Upper lobe of right lung (tissue), 1 donor: ENCODE measurements around the gene BCL11B. TPM values are rescaled to one million over a fixed set of nuclear protein-coding genes. Genes with fewer than 3 reads are reported as not detected.

Experiments
- ATAC-seq: fragments of 200-7000 bp; cut with Tn5 transposase; one replicate; pipeline ENCODE4 v1.9.1; 2020; ENCODE audit warnings: mild to moderate bottlenecking, moderate library complexity
- DNase-seq: peaks from one replicate; pipeline ENCODE4 v3.0.0-alpha.2; 2020
- H3K27ac ChIP-seq: fragments of 200-600 bp; one replicate; pipeline ENCODE4 v1.8.0; 2022
- H3K27me3 ChIP-seq: fragments of 200-600 bp; one replicate; pipeline ENCODE4 v1.8.0; 2022; ENCODE audit warnings: mild to moderate bottlenecking
- H3K36me3 ChIP-seq: fragments of 200-600 bp; one replicate; pipeline ENCODE4 v1.8.0; 2022
- H3K4me1 ChIP-seq: fragments of 200-600 bp; one replicate; pipeline ENCODE4 v1.8.0; 2022
- H3K4me3 ChIP-seq: fragments of 200-600 bp; one replicate; pipeline ENCODE4 v1.8.0; 2022; ENCODE audit warnings: mild to moderate bottlenecking
- H3K9me3 ChIP-seq: fragments of 200-600 bp; one replicate; pipeline ENCODE4 v1.8.0; 2022
- CTCF ChIP-seq: fragments of 200-600 bp; IDR thresholded peaks from one replicate; pipeline ENCODE4 v1.8.0; 2022; ENCODE audit warnings: antibody characterized with exemption
- intact Hi-C: fragments of 100-400 bp; cut with DNase I; formaldehyde crosslinking; loops from one replicate; pipeline ENCODE4 v1.11.0; 2022
- total RNA-seq: library from RNA; stranded (reverse); fragmentation: NEBNext Ultra II Directional; extraction: Animal tissue kit (Norgen Biotek cat#: 25700); gene quantifications from one replicate; pipeline ENCODE4 v1.2.1, GENCODE V29; 2021
- donor health status: DM: no; HTN: yes; CAD: no; lungs with severe emphysema.

The BCL11B gene
- total RNA-seq, 1 donor from 2014 or later, result 2.4 TPM

GRCh38 chr14:99215277-99215676, 56.7 kb downstream of the BCL11B start:
- DNase-seq (no peak), ATAC-seq (no peak)
- H3K27ac ChIP-seq, result no peak overlapping the region
- H3K27me3 ChIP-seq, result no peaks in the 10 kb centered on the region
- no peaks in the 10 kb centered on the region for H3K9me3 ChIP-seq
- intact Hi-C loops, result no loop called here
- no peak for TF ChIP-seq CTCF
- H3K36me3 ChIP-seq, result no peaks in the 10 kb centered on the region
- no peak overlapping the region for H3K4me3 ChIP-seq
- no peaks in the 10 kb centered on the region for H3K4me1 ChIP-seq

- no peak for DNase-seq
- ATAC-seq, result no peak
- H3K9me3 ChIP-seq, result no peaks in the 10 kb centered on the region
- no peaks in the 10 kb centered on the region for H3K27me3 ChIP-seq
- no peak overlapping the region for H3K4me3 ChIP-seq
- no peak for TF ChIP-seq CTCF
- H3K27ac ChIP-seq, result no peak overlapping the region
- intact Hi-C loops, result no loop called here
- no peaks in the 10 kb centered on the region for H3K4me1 ChIP-seq
- H3K36me3 ChIP-seq, result no peaks in the 10 kb centered on the region
Measured at GRCh38 chr14:99214701-99215100, 57.3 kb downstream of the BCL11B start.

- Histone ChIP-seq H3K4me3 (no peak overlapping the region), H3K27ac (no peak overlapping the region), H3K4me1 (no peaks in the 10 kb centered on the region), H3K9me3 (no peaks in the 10 kb centered on the region), H3K27me3 (no peaks in the 10 kb centered on the region), H3K36me3 (no peaks in the 10 kb centered on the region)
- intact Hi-C loops, result no loop called here
- ATAC-seq, result no peak
- DNase-seq, result no peak
- TF ChIP-seq CTCF, result no peak
Measured at GRCh38 chr14:99213527-99213971, 58.4 kb downstream of the BCL11B start.

GRCh38 chr14:99213101-99213500, 58.9 kb downstream of the BCL11B start:
- Histone ChIP-seq H3K9me3 (no peaks in the 10 kb centered on the region), H3K36me3 (no peaks in the 10 kb centered on the region), H3K27me3 (no peaks in the 10 kb centered on the region), H3K4me1 (no peaks in the 10 kb centered on the region), H3K4me3 (no peak overlapping the region), H3K27ac (no peak overlapping the region)
- intact Hi-C loops, result no loop called here
- ATAC-seq (no peak), DNase-seq (no peak)
- no peak for TF ChIP-seq CTCF

- intact Hi-C loops, result no loop called here
- H3K27ac ChIP-seq, result no peak overlapping the region
- H3K4me3 ChIP-seq, result no peak overlapping the region
- no peak for TF ChIP-seq CTCF
- no peaks in the 10 kb centered on the region for H3K4me1 ChIP-seq
- no peak for ATAC-seq
- no peaks in the 10 kb centered on the region for H3K27me3 ChIP-seq
- H3K9me3 ChIP-seq, result no peaks in the 10 kb centered on the region
- DNase-seq, result no peak
- H3K36me3 ChIP-seq, result no peaks in the 10 kb centered on the region
Measured at GRCh38 chr14:99212646-99213045, 59.4 kb downstream of the BCL11B start.

- intact Hi-C loops, result no loop called here
- Histone ChIP-seq H3K4me1 (no peaks in the 10 kb centered on the region), H3K27ac (no peak overlapping the region), H3K9me3 (no peaks in the 10 kb centered on the region), H3K4me3 (no peak overlapping the region), H3K27me3 (no peaks in the 10 kb centered on the region), H3K36me3 (no peaks in the 10 kb centered on the region)
- no peak for TF ChIP-seq CTCF
- ATAC-seq, result no peak
- DNase-seq, result no peak
Measured at GRCh38 chr14:99212199-99212598, 59.8 kb downstream of the BCL11B start.
